Measurements from ENCODE around the gene ZNF32. TPM values are rescaled to one million over a fixed set of nuclear protein-coding genes. Genes with fewer than 3 reads are reported as not detected.

ZNF32 gene
- total RNA-seq, 1 donor from 2014 or later: 48.8 TPM

DNA sequence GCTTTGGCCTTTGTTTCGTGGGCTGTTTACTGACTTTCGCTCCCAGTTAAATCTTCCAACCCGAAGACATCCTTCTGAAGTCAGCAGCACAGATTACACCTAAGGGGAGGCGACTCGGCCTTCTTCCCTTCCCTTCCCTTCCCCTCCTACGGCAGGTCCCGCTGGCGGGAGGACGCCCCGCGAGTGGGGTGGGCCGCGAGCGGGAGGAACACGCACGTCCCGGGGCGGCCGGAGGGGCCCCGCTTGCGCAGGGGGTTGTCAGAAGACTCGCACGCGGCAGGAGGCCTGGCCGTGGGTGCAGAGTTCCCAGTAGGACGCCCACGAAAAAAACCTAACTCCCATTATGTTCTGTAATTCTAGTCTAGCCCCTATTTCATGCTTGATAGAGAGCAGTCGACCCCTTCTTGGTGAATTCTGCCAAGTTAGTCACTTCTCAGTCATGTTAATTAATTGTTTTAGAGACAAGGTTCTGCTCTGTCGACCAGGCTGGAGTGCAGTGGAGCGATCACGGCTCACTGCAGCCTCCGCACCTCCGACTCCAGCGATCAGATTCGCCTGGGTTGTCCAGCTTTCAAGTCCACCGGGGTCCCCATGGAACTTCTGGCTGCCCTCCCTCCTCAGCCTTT lies 19.2 kb upstream of the ZNF32 start:
- TF ChIP-seq CTCF (IDR thresholded peaks at IDR 0.05): no peak
- DNase-seq (ENCODE audit: extremely low spot score, unreplicated experiment): peak; percentile 77
- peaks cover 3% of the 10 kb centered on the region for H3K4me1 Mint-ChIP-seq (ENCODE audit: unreplicated experiment)
- H3K36me3 Mint-ChIP-seq (ENCODE audit: unreplicated experiment): no peaks in the 10 kb centered on the region
- H3K27ac Mint-ChIP-seq (ENCODE audit: unreplicated experiment): no peak overlapping the region
- H3K27me3 Mint-ChIP-seq (ENCODE audit: unreplicated experiment): peaks cover 12% of the 10 kb centered on the region
- H3K4me3 Mint-ChIP-seq (ENCODE audit: unreplicated experiment): no peak overlapping the region
- H3K9me3 Mint-ChIP-seq (ENCODE audit: unreplicated experiment): no peaks in the 10 kb centered on the region

- H3K27ac Mint-ChIP-seq (ENCODE audit: unreplicated experiment): no peak overlapping the region
- no peaks in the 10 kb centered on the region for H3K36me3 Mint-ChIP-seq (ENCODE audit: unreplicated experiment)
- peak; percentile 84 for DNase-seq (ENCODE audit: extremely low spot score, unreplicated experiment)
- peaks cover 12% of the 10 kb centered on the region for H3K27me3 Mint-ChIP-seq (ENCODE audit: unreplicated experiment)
- H3K9me3 Mint-ChIP-seq (ENCODE audit: unreplicated experiment): no peaks in the 10 kb centered on the region
- no peak for TF ChIP-seq CTCF (IDR thresholded peaks at IDR 0.05)
- H3K4me3 Mint-ChIP-seq (ENCODE audit: unreplicated experiment): no peak overlapping the region
- peaks cover 3% of the 10 kb centered on the region for H3K4me1 Mint-ChIP-seq (ENCODE audit: unreplicated experiment)
These were observed 18.6 kb upstream of the ZNF32 start for GRCh38 chr10:43667317-43667731.

- H3K9me3 Mint-ChIP-seq (ENCODE audit: unreplicated experiment): no peaks in the 10 kb centered on the region
- H3K4me1 Mint-ChIP-seq (ENCODE audit: unreplicated experiment): peaks cover 1% of the 10 kb centered on the region
- no peaks in the 10 kb centered on the region for H3K36me3 Mint-ChIP-seq (ENCODE audit: unreplicated experiment)
- no peak for TF ChIP-seq CTCF (IDR thresholded peaks at IDR 0.05)
- peak; percentile 78 for DNase-seq (ENCODE audit: extremely low spot score, unreplicated experiment)
- H3K4me3 Mint-ChIP-seq (ENCODE audit: unreplicated experiment): no peak overlapping the region
- H3K27ac Mint-ChIP-seq (ENCODE audit: unreplicated experiment): no peak overlapping the region
- H3K27me3 Mint-ChIP-seq (ENCODE audit: unreplicated experiment): peaks cover 17% of the 10 kb centered on the region
These were observed 17.9 kb upstream of the ZNF32 start for GRCh38 chr10:43666552-43666951.

GRCh38 chr10:43665054-43665453 lies 16.4 kb upstream of the ZNF32 start:
- Mint-ChIP-seq H3K36me3 (ENCODE audit: unreplicated experiment) (no peaks in the 10 kb centered on the region), H3K4me1 (ENCODE audit: unreplicated experiment) (no peaks in the 10 kb centered on the region), H3K9me3 (ENCODE audit: unreplicated experiment) (no peaks in the 10 kb centered on the region), H3K4me3 (ENCODE audit: unreplicated experiment) (no peak overlapping the region), H3K27ac (ENCODE audit: unreplicated experiment) (no peak overlapping the region), H3K27me3 (ENCODE audit: unreplicated experiment) (peaks cover 18% of the 10 kb centered on the region)
- no peak for DNase-seq (ENCODE audit: extremely low spot score, unreplicated experiment)
- TF ChIP-seq CTCF (IDR thresholded peaks at IDR 0.05): no peak

- DNase-seq (ENCODE audit: extremely low spot score, unreplicated experiment): no peak
- no peak overlapping the region for H3K4me3 Mint-ChIP-seq (ENCODE audit: unreplicated experiment)
- H3K36me3 Mint-ChIP-seq (ENCODE audit: unreplicated experiment): no peaks in the 10 kb centered on the region
- peaks cover 24% of the 10 kb centered on the region for H3K27me3 Mint-ChIP-seq (ENCODE audit: unreplicated experiment)
- H3K9me3 Mint-ChIP-seq (ENCODE audit: unreplicated experiment): no peaks in the 10 kb centered on the region
- H3K27ac Mint-ChIP-seq (ENCODE audit: unreplicated experiment): no peak overlapping the region
- peaks cover 5% of the 10 kb centered on the region for H3K4me1 Mint-ChIP-seq (ENCODE audit: unreplicated experiment)
- no peak for TF ChIP-seq CTCF (IDR thresholded peaks at IDR 0.05)
These were observed 9.5 kb upstream of the ZNF32 start for GRCh38 chr10:43658227-43658626.

Data from osteocyte (in vitro differentiated cells).